ENCODE results near the gene HOXC10.

- no peak for TF ChIP-seq CTCF (IDR thresholded peaks at IDR 0.05)
- TF ChIP-seq ZNF232 (CRISPR knock-in tag; IDR thresholded peaks at IDR 0.05), result no peak
- no peak for TF ChIP-seq USF1 (CRISPR knock-in tag; IDR thresholded peaks at IDR 0.05)
- no peak for TF ChIP-seq ZNF512 (CRISPR knock-in tag; IDR thresholded peaks at IDR 0.05; ENCODE audit: borderline replicate concordance)
- no peak for TF ChIP-seq MAX (CRISPR knock-in tag; IDR thresholded peaks at IDR 0.05)
Measured at GRCh38 chr12:53976823-53977595, 7.9 kb upstream of the HOXC10 start.
